MV-4-11 (cell line): ENCODE data around the gene TMEM50A.
"Not testable (repeated sequence)": the region's sequence is repeated elsewhere in the genome, so short reads cannot be mapped to it uniquely, and the experiment has no call there.

ENCODE experiments used
- DNase-seq: peaks from one replicate; lab custom pipeline; 2025; lab: John Stamatoyannopoulos, UW

TMEM50A gene

DNA sequence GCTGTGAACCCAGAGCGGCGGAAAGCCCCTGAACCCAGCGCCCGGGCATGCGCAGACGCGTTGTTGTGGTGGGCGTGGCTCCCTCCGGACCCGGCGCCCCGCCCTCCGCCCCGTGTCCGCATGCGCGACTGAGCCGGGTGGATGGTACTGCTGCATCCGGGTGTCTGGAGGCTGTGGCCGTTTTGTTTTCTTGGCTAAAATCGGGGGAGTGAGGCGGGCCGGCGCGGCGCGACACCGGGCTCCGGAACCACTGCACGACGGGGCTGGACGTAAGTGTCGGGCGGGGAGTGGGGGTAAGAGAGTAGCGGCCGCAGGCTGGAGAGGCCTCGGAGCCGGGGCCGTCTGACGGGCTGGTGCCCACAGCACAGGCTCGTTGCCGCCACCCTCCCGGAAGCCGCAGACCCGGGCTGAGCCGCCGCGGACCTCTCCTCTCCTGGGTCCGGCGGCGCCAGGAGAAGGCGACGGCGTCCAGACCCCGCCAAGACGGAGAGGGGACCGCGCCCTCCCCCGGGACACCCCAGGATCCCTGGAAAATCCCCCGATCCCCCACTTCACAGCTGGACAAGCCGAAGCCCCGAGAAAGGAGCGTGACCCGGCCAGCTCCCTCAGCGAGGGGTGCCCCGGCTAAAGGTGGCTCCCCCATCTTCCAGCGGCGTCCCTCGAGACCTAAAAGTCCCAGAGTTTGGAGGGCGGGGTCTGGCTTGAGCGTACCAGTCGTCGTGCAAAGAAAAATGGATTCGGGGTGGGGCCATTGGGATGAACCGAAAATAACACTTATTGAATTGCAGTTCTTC lies at the start of gene TMEM50A:
Gene TMEM50A (plus strand): TSS at position 147 of the 794 bp plus-strand sequence. CDS start 2,153 bp downstream, outside the sequence.
- DNase-seq, result peak; percentile 68

DNA sequence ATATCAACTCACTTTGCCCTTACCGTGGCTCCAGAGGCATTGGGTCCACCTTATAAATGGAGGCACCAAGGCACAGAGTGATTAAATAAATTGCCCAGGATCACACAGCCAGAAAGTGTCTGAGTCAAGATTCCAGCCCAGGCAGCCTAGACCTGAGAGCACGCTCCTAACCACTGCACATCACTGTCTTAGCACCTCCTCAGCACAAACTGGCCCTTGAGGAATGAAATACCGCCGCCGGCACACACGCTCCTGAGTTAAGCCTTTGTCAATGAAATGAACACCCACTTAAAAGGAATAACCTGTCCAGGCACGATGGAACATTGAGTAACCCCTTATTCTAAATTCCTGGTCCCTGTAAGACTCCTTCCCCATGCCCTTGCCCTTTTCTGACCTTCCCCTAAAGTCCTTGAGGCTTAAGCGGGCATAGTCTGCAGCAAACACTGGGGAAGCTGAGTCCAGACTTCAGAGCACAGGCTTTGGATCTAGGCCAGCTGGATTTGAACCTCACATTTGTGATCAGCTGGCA lies 49.5 kb upstream of the TMEM50A start:
- DNase-seq, result not testable (repeated sequence)

DNA sequence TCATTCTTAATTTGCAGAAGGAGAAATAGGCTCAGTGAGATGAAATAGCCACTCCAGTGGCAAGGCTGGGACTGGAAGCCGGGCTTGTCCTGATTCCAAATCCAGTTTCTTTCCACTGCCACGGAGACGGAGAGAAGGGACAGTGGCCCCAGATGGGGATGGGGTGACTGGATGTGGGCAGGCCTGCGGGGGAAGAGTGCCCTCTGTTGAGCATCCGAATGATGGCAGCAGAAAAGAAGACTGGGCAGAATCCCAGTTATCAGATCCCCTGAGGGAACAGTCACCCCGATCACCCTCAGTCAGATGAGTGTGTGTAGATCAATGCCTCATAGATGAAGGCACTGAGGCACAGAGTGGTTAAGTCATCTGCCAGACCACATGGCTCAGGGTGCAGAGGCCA lies 48.1 kb upstream of the TMEM50A start:
- DNase-seq, result not testable (repeated sequence)

DNA sequence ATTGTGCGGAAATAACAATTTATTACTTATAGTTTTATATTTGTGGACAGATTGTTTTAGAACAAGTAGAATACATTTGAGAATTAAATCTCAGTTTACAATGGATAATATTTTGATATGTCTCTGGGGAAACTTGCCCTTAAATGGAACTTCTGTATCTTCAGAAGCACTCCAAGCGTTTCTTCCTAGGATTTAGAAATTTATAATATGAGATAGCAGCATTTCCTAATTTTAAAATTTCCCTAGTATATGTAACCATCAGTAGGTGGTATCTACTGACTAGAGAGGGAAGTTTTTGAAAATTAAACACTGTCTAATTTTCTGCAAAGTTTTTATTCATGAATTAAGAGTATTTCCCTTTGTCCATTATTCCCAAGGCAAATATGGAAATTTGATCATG lies 44.7 kb upstream of the TMEM50A start:
- not testable (repeated sequence) for DNase-seq

DNA sequence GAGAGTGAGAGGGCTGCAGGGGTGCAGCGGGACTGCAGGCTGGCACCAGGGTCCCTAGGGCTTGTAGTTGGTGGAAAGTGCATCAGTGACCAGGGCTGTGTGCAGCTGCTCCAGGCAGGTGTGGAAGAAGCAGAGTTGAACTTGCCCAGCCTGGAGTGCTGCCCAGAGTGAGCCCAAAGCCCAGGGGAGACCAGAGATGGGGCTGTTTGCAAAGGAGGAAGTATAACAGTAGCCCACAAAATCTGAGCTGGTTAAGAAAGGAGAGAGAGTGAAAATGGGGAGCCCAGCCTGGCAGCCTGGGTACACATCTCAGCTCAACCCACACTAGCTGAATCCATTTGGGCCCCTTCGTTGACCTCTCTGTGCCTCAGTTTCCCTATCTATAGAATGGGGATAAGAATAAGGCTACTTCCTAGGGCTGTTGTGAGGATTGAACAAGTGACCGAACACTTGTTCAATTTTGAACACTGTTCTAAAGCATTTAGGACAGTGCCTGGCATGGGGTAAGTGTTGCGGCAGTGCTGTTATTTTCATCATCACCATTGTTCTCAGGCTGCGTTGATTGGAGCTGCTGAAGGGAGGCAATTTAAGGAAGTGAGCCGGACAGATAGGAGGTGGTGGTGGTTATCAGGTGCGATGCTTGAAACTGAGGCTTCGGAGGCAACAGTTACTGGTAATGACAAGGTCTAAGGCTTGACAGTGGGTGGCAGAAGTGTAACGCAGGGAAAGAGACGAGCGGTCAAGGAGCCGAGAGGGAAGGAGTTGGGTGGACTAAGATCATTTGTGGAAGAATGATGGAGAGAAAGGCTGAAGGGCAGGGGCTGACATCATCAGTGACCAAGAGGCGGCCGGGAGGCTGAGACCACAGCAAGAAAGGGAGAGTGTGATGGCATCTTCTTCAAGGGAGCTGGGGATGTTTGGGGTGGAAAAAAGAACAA lies 43.0 kb upstream of the TMEM50A start:
- not testable (repeated sequence) for DNase-seq

DNA sequence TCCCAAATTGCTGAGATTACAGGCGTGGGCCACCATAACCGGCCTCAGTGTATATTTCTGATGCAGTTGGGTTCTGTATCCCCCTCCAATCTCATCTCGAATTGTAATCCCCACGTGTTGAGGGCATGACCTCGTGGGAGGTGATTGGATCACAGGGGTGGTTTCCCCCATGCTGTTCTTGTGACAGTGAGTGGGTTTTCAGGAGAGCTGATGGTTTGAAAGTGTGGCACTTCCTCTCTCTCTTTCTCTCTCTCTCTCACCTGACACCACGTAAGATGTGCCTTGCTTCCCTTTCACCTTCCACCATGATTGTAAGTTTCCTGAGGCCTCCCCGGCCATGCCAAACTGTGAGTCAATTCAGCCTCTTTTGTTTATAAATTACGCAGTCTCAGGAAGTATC lies 41.6 kb upstream of the TMEM50A start:
- DNase-seq, result not testable (repeated sequence)

DNA sequence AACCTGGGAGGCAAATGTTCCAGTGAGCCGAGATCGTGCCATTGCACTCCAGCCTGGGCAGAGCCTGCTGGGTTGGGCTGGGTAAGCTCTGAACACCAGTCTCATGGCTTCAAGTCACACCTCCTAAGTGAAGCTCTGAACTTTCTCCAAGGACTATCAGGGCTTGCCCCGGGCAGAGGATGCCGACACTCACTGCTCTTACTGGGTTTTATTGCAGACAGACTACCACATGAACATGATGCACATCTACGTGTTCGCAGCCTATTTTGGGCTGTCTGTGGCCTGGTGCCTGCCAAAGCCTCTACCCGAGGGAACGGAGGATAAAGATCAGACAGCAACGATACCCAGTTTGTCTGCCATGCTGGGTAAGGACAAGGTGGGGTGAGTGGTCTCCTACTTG lies 37.4 kb upstream of the TMEM50A start:
- DNase-seq, result not testable (repeated sequence)

DNA sequence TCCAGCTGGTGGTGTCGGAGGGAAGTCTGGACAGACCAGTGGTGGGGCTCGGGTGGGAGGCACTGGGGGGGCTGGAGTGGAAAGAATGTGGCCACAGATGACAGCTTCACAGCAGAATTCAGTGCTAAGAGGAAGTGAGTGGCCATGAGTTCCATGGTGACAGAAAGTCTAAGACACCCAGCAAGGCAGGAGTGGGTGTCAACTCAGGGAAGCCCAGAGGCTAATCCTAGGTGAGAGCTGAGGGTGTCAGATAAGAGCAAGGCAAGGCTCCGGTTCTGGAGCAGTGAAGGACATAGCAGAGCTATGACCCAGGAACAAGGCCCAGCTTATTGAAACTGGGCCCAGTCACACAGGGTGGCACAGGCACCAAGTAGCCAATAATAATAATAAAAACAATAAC lies 35.8 kb upstream of the TMEM50A start:
- not testable (repeated sequence) for DNase-seq

DNA sequence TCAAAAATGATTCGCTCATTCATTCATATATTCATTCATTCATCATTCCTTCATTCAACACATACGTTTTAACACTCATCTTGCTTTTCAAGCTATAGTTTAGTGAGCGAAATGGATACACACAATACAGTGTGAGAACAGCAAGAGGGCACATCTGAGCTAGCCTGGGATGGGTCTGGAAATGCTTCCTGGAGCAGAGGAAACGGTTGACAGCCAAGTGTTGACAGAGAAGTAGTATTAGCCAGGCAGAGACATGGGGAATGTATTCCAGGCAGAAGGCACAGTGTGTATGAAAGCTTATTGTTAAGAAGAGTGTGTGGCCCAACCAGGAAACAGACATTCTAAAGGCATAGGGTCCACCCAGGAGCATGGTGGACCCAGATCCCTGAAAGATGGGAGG lies 33.2 kb upstream of the TMEM50A start:
- not testable (repeated sequence) for DNase-seq

DNA sequence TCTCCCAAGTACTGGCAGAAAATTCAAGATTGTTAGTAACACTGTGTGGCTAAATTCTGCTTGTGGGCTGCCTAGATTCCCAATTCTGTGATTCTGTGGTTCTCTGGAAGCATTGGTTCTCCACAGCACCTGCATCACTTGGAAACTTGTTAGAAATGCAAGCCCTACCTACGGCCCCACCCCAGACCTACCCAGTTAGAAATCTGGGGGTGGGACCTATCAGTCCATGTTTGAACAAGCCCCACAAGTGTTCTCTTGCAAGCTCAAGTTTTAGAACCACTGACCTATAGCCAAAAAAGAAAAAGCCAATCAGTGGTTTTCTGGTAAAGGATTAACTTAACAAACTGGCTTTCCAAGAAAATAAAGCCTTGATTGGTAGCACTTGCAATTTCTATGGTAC lies 30.0 kb upstream of the TMEM50A start:
- DNase-seq, result not testable (repeated sequence)

DNA sequence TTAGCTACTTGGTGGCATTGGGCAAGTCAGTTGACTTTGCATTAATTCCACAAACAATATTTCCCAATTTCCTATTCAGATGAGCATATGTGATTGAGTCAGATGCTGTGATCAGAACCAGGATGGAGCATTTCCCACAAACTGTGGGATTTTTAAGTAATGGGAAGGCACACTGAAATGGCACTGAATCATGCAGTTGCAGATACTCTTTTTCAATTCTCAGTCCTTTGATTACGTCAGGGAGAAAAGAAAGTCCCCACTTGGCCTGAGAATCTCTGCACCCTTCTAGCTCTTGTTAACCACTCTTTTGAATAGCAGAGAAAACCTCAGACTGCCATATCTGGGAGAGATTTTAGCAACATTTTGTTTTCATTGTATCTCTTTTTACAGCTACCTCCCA lies 29.0 kb upstream of the TMEM50A start:
- DNase-seq, result not testable (repeated sequence)

DNA sequence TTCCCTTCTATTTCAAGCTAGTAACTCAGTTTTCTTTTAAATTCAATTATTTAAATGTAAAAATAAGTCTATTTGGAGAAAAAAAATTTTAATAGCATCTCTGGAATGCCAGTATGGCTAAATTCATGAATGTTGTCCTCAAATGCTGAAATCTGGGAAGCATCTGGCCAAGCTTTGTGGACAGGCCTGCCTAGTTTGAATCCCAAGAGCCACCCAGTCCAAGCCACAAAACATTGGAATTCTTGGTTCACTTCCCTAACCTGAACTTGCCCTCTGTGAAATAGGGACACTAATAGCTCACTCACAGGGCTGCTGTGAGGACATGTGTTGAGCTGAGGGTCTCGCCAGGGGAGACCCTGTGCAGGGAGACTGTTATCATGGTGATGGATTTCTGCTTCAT lies 28.6 kb upstream of the TMEM50A start:
- not testable (repeated sequence) for DNase-seq

DNA sequence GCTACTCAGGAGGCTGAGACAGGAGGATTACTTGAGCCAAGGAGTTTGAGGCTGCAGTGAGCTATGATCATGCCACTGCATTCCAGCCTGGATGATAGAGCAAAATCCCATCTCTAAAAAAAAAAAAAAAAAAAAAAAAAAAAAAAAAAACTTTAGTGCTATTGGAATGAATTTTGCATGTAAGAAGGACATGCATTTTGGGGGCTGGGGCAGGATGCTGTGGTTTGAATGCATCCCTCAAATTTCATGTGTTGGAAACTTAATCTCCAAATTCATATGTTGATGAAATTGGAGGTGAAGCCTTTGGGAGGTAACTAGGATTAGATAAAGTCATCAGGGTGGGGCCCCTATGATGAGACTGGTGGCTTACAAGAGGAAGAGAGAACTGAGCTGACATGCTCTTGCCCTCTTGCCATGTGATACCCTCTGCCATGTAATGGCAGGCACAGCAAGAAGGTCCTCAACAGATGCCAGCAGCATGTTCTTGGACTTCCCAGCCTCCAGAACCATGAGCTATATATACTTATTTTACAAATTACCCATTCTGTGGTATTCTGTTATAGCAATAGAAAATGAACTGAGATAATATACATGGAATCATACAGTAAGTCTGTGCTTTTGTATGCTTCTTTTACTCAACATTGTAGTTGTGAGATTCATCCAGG lies 25.2 kb upstream of the TMEM50A start:
- DNase-seq, result not testable (repeated sequence)

DNA sequence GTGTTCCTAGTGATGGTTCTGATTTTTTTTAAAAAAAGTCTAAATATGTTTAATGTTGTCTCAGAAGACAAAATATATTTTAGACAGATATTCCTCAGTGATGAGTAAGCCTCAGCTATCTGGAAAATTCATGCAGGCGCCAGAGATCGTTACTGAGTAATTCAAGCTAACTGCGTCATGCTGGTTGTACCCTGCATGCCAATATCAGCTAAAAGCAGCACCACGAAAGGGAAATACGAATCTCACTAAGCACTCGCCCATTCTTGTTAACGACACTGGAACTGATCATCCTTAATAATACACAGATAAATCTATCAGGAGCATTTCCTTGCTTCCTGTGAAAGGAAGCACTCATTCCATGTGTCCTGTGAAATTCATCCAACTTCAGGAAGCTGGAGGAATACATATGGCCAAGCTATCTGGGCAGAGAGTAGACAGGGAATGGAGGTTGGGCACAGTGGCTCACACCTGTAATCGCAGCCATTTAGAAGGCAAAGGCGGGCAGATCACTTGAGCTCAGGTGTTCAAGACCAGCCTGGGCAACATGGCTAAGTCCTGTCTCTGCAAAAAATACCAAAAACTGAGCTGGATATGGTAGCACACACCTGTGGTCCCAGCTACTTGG lies 17.7 kb upstream of the TMEM50A start:
- not testable (repeated sequence) for DNase-seq

DNA sequence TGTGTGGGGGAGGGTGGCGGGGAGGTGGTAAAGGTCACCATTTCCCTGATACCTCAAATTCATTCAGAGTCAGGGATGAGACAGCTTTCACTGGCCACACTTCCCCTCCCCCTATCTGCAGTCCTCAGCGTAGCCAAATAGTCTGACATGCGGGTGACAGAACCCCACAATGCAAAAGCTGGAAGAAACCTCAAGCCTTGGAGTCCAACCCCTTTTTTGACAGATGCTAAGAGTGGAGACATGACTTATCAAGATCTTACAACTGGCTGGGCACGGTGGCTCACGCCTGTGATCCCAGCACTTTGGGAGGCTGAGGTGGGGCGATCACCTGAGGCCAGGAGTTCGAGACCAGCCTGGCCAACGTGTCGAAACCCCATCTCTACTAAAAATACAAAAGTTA lies 16.0 kb upstream of the TMEM50A start:
- not testable (repeated sequence) for DNase-seq

DNA sequence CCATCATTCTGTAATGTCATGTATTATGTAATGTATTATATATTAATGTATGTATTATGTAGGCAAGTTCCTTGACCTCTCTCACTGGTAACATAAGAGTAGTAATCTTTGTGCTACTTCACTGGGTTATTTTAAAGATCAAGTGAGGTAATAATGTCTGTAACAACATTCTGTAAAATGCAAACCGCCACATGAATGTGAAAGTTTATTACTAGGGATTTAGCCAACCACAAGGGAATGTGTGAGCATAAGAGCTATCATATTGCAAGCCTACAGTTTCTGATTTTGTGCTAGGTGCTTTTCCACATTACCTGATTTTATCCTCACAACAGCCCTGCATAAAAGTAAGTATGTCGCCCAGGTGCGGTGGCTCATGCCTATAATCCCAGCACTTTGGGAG lies 13.7 kb upstream of the TMEM50A start:
- DNase-seq, result not testable (repeated sequence)

DNA sequence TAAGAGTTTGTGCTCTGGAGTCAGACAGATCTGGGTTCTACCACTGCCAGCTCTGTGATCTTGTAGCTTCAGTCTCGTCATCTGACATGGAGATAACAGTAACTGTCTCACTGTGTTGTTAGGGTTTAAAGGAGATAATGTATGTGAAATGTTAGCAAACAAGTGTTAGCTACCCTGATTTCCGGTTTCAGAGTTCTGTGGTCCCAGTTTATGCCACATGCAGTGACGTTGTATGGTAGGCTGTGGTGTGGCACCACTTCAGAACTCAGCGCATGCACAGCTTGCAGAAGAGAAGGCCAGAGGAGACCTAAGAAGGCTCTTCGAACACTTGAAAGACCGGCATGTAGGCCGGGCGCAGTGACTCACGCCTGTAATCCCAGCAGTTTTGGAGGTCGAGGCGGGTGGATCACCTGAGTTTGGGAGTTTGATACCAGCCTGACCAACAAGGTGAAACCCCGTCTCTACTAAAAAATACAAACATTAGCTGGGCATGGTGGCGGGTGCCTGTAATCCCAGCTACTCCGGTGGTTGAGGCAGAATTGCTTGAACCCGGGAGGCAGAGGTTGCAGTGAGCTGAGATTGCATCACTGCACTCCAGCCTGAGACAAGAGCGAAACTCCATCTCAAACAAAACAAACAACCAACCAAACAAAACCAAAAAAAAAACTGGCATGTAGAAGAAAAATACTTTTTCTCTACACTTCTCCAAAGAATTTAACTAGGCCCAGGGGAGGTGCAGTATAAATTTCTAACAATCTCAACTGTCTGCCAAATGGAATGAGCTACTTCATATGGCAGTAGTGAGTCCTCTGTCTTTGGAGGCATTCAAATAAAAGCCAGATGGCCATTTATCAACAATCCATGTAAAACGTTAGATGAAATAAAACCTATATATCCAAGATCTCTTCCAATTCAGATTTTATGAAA lies 10.0 kb upstream of the TMEM50A start:
- DNase-seq, result not testable (repeated sequence)

DNA sequence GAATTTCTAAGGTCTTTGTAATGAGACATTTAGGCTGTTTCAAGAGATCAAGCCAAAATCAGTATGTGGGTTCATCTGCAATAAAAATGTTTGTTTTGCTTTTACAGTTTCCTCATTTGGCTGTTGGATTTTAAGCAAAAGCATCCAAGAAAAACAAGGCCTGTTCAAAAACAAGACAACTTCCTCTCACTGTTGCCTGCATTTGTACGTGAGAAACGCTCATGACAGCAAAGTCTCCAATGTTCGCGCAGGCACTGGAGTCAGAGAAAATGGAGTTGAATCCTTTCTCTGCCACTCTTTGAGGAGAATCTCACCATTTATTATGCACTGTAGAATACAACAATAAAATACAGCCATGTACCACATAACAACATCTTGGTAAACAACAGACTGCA lies 9.3 kb upstream of the TMEM50A start:
- not testable (repeated sequence) for DNase-seq

DNA sequence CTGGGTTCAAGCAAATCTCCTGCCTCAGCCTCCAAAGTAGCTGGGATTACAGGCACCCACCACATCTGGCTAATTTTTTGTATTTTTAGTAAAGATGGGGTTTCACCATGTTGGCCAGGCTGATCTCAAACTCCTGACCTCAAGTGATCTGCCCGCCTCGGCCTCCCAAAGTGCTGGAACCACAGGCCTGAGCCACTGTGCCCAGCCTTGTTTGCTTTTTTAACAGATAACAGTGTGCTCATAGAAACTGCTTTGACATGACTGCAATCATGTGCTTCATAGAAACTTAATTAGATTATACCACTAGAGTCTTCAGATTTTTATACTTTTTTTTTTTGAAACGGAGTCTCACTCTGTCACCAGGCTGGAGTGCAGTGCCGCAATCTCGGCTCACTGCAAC lies 8.8 kb upstream of the TMEM50A start:
- not testable (repeated sequence) for DNase-seq

DNA sequence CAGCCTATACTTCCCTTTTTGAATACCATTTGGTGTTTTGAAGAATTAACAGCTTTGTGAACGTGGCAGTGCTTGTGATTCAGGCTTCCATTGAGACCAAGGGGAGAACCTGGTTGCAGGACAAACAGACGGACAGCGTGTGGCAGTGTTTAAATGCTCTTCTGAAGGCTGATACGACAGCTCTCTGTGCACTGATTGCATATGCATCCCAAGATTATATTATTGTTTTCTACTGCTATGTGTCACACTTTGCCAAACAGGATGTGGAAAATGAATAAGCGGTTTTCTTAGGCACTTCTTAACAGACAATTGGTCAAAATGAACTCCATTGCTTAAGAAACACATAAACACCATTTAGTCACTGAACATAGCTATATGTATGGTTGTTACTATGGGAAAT lies 8.2 kb upstream of the TMEM50A start:
- DNase-seq, result not testable (repeated sequence)
